ENCODE measurements around the gene ARHGEF10L.

Gene ARHGEF10L

GRCh38 chr1:17640393-17640792 is 100.9 kb downstream of the ARHGEF10L start:
- no peak for FAIRE-seq

DNA sequence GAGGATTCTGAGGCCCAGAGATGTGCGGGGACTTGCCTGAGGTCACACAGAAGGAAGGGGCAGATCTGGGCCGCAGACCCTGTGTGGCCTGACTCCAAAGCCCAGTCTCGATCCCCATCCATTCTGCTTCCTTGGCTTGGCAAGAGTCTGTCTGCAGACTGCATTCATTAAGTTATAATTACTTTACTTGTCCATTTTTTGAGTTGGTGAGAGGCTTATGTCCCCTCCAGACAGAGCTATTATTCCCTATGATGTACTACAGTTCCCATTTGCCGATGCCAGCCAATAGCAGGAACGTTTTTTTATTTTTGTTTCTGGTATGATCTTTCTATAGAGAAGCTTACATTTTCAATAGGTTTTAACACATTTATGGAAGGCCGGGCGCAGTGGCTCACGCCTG is 101.5 kb downstream of the ARHGEF10L start:
- FAIRE-seq: no peak

GRCh38 chr1:17642169-17642568 is 102.7 kb downstream of the ARHGEF10L start:
- no peak for FAIRE-seq

DNA sequence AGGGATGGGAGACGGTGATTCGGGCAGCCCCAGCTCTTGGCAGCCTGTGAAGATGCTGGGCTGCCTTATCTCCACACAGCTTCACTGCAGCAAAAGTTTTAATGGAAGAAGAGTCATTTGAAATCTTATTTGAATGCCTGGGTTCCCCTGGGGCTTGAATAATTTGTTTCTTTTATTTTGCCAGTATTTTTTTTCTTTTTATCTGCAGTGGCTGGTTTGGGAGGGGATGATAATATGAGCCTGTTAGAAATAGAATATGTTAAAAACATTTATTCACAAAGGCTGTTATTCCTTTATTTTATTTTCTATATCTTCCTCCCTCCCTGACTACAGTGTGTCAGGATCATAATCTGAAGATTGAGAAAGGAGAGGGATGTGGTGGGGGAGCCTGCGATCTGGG is 103.4 kb downstream of the ARHGEF10L start:
- no peak for FAIRE-seq

- FAIRE-seq: no peak
These were observed 104.6 kb downstream of the ARHGEF10L start for GRCh38 chr1:17643861-17644703.

GRCh38 chr1:17645068-17645911 is 105.8 kb downstream of the ARHGEF10L start:
- no peak for FAIRE-seq

- no peak for FAIRE-seq
These were observed 107.2 kb downstream of the ARHGEF10L start for GRCh38 chr1:17646444-17647280.

DNA sequence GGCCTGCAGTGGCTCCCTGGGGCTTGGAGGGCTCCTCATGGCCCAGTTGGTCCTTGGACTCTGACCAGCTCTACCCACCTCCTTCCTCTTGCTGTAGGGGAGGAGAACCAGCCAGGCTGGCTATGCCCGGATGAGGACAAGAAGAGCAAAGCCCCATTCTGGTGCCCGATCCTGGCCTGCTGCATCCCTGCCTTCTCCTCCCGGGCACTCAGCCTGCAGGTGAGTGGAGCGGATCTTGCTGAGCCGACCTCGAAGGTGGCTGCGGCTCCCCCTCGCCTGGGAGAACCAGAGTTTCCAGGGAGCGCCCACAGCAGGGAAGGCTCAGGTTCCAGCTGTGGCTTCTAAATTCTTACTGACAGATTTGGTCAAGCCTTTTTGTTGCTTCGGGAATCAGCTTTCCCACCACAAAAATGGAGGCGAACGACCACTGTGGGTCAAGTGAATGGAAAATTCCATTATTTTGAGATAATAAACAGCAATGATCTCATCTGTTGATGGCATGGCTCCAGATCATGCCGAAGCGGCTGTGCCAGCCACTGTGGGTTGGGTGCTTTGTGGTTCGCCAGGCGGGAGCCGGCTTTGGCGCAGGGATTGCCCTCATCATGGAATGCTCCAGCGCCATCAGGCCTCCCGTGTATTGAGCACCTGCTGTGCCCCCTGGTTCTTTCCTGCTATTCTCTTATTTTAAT is 109.1 kb downstream of the ARHGEF10L start:
- FAIRE-seq: no peak

DNA sequence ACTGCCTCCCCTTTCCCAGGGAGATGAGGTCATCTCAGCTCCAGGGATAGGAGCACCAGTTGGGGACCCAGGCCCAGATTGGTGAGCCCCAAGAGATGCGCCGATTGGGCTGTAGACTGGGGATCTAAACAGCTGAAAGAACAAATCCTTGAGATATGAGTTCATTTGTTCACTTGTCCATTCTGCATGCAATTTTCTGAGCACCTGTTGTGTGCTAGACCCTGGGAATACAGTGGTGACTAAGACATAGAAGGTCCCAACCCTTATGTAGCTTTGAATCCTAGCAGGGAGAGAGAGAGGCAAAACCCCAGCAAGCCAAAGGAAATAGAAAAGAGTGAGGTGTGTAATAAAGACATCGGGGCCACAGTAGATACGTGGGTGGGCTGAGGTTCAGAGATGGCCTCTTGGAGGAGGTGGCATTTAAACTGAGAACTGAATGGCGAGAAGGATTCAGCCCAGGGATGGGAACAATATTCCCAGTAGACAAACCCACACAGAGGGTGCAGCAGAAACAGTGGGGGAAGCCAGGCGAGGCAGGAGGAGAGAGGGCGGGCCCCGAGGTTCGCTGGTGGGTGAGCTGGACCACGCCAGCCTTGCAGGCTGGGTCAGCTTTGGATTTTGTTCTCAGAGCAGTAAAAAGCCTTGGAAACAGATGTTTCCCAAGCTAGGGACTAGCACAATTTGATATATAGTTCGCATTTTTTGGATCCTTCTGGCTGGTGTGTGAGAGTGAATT is 110.0 kb downstream of the ARHGEF10L start:
- FAIRE-seq: no peak

DNA sequence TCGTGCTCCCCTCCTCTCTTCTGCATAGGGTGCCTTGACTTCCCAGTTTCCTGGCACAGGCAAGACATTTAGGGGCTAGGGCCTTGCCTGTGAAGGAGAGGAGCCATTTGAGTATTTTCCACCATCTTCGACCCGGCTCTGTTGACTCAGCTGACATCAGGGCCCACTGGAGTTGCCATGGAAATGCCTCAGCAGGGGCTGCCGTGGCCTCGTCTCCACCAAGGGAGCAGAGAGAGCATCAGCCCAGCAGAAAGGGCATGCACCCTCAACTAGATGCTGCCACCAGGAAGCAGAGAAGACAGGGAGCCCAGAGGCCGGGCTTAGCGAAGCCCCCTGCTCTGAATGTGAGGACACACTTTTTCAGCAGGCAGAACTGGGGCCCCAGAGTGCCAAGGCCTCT is 113.8 kb downstream of the ARHGEF10L start:
- FAIRE-seq: no peak

DNA sequence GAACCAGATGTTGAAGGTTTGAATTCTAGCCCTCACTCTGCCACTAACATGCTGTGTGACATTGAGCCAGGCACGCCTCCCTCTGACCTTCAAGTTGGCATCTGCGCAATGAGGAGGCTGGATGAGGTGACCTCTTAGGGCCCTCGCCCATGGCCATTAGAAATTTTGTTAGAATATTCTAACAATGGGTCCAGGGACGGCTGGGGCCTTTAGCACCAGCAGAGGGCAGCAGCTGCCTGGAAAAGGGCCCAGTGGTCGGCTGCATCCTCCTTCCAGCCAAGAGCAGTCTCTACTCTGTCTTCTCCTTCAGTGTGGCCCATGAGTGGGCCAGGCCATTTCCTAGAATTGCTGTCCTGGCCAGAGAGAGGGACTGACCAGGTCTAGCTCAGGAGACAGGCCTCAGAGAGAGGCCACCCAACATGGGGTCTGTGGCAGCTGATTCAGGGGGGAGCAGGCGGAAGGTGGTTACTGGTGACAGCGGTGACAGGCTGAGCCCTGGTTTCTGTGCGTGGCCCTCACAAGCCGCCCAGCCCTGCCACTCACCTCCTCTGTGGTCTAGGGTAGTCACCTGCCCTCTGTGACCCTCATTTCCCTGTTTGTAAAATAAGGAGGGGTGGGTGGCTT is 114.3 kb downstream of the ARHGEF10L start:
- no peak for FAIRE-seq

DNA sequence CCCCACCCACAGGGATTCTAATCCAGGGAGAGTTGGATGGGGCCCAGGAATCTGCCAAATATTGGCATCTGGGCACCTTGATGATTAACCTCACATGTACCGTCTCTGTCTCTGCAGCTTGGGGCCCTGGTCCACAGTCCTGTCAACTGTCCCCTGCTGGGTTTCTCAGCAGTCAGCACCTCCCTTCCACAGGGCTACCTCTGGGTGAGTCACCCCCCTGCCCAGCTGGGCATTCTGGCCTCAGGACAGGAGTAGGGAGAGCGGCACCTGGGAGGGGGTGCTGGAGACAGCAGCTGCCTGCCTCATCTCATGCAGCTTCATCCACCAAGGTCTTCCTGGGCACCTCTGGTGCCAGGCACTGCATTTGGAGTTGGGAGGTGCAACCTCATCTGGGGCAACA is 115.0 kb downstream of the ARHGEF10L start:
- FAIRE-seq: no peak

DNA sequence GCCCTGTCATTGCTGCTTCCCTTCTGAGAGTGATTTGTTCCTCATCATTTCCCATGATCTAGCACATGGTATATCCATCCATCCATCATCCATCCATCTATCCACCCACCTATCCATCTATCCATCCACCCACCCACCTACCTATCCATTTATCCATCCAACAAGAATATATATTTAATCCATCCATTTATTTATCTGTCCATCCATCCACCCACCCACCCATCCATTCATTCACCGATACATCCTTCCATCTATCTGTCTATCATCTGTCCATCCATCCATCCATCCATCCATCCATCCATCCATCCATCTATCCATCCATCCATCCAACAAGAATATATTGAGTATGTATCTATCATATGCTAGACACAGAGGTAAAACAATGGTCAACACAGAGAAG is 115.7 kb downstream of the ARHGEF10L start:
- no peak for FAIRE-seq

DNA sequence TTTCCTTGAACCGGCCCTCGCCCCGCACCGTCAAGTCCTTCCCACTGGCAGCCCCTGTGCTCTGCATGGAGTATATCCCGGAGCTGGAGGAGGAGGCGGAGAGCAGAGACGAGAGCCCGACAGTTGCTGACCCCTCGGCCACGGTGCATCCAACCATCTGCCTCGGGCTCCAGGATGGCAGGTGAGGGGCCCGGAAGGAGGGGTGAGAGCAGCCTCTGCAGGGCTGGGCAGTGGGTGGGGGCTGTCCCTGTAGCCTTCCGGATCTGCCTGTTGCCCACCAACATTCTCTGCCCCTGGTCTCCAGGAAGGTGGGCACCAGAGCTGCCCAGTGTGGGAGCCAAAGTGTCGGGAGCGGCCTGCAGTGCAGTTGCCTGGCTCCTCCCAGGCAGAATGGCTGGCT is 116.4 kb downstream of the ARHGEF10L start:
- no peak for FAIRE-seq

DNA sequence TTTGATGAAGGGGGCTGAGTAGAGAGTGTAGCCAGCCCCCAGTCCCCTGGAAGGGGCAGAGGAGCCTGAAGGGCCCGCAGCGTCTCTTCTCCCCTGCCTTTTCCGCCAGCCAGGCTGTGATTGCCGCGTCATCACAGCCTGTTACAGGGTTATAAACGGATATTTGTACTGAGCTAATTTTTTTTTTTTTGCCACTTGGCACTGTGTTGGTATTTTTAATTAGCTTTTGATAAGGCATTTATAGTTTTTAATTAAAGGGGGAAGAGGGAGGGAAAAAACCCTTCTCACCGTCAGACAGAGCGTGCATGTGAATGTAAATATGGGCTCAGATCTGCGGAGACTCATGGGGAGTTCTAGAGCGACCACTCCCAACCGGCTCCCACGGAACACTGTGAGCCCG is 117.9 kb downstream of the ARHGEF10L start:
- no peak for FAIRE-seq

DNA sequence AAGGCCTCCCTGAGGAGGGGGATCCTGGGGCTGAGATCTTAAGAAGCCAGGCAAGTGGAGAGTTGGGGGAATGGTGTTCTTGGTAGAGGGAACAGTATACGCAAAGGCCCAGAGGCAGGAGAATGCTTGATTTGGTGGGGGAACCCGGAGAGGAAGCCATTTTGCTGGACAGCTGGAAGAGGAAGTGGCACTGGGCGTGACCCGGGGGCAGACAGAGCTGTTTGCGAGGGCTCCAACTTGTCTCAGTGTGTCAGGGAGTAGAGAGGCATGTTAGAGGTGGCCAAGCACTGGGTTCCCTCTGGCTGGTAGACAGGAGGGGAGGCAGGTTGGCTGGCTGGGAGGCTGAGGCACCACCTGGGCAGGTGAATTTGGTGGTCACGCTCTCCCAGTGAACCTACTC is 119.3 kb downstream of the ARHGEF10L start:
- FAIRE-seq: no peak

DNA sequence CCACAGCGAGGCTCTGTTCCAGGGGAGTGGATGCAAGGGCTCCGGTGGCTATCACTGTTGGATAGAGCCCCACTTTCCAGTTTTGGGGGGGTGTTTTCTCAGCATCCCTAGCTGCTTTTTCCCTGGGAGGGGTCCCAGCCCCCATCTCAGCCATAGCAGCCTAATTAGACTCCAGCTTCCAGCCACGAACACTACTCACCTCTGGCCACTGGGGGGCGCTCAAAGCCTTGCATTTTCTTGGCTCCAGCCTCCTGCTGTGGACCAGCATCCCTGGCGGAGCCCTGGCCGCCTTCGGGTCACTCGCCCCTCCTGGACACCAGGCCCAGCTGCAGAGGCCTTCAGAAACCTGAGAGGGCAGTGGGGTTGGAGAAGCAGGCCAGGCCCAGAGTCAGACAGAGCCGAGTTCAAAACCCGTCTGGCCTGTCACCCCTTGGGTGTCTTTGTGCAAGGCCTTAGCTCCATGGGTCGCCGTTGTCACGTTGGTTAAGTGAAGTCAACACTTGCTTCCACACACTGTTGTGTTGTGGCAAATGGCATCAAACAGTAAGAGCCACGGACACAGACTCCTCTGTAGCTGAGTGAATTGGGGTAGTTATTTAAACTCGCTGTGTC is 122.2 kb downstream of the ARHGEF10L start:
- FAIRE-seq: no peak

DNA sequence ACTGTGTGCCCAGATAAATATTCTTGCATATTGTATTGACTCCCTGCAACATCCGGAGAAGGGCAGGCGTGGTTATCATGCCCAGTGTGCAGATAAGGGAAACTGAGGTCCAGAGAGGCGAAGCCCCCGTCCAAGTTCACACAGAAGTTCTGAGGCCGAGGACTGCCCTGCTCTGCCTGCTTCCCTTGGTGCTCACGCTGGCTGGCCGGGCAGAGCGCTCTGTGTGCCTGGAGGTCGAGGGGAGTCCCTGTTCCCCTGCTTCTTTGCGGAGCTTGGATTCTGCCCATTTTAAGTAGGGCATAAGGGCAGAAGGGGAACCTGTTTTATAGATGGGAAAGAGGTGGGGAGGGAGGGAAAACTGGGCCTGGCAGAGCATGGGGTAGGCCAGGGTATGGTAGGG is 122.8 kb downstream of the ARHGEF10L start:
- FAIRE-seq: no peak

DNA sequence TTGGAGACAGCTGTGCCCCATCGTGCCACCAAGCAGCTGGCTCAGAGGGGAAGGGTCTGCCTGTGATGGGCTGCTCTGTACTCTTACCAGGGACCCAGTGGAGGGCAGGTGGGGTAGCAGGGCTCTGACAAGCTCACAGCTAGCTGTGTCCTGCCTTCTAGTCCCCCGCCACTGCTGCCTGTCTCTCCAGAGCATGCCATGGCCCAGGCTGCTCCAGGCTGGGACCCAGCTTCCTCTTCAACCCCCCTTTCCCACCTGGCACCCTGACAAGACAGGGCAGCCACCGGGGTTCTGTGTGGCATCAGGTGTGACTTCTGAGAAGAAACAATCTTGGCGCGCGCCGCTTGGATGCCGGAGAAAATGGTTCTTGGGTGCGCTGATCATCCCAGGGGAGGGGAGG is 123.3 kb downstream of the ARHGEF10L start:
- FAIRE-seq: no peak

DNA sequence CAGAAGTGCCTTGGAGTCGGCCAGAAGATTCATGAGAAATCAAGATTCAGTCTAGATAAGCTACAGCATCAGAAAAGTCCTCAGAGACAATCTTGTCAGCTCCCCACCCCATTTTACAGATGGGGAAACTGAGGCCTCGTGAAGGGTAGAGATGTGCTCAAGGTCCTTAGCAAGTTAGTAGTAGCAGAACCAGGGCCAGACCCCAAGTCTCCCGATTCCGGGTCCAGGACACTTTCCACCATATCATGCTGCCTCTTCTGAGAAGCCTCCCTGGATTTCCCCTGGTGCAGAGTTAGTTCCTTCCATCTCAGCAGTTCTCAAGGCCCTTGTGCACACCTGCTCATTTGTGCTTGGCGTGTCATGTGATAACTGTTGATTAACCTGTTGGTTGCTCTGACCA is 124.1 kb downstream of the ARHGEF10L start:
- no peak for FAIRE-seq

DNA sequence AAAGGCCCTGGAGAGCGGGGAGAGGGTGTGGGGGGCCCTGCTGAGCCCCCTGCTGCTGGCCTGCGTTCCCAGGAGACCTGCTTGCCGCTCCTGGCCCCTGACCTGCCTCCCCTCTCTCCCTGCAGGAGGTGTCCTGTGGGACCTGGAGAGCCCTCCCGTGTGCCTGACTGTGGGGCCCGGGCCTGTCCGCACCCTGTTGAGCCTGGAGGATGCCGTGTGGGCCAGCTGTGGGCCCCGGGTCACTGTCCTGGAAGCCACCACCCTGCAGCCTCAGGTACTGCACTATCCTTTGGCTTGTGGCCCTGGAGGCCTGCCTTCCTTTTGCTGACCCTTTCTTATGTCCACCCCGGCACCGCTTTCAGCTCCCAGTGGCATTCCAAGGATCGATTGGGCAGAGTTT is 124.8 kb downstream of the ARHGEF10L start:
- no peak for FAIRE-seq
